Endometrium (tissue), 2 donors: Measurements from ENCODE around the gene MCL1.

Experiments
- FAIRE-seq: peaks from 2 replicates; lab custom pipeline; 2012; peaks lifted over from hg19 to GRCh38; lab: Jason Lieb, UNC
- donor health status: control.
- donor health status: control.

MCL1 gene

GRCh38 chr1:150537732-150538684, 41.4 kb downstream of the MCL1 start:
- no peak for FAIRE-seq

- FAIRE-seq, result no peak
These were observed 42.3 kb downstream of the MCL1 start for GRCh38 chr1:150536836-150537731.

- no peak for FAIRE-seq
These were observed 43.7 kb downstream of the MCL1 start for GRCh38 chr1:150535511-150536287.

GRCh38 chr1:150534002-150534401, 45.4 kb downstream of the MCL1 start:
- FAIRE-seq, result no peak

- FAIRE-seq, result no peak
These were observed 46.5 kb downstream of the MCL1 start for GRCh38 chr1:150532860-150533259.

- no peak for FAIRE-seq
These were observed 48.8 kb downstream of the MCL1 start for GRCh38 chr1:150530491-150531159.

- FAIRE-seq, result no peak
These were observed 50.4 kb downstream of the MCL1 start for GRCh38 chr1:150529017-150529416.

GRCh38 chr1:150528196-150528595, 51.2 kb downstream of the MCL1 start:
- no peak for FAIRE-seq

- FAIRE-seq, result no peak
These were observed 54.1 kb downstream of the MCL1 start for GRCh38 chr1:150525348-150525747.
